Activated T-helper 1 cell treated with anti-CD3 and anti-CD28 coated beads, Interleukin-2, amount 50 U/mL, for 16 hours (primary cell): ENCODE data around the gene CUEDC1.

Source experiments
- DNase-seq, 2 donors: peaks; one replicate each; pipeline ENCODE4 v3.0.0-alpha.2; 2020; ENCODE audit warnings: low read depth in 1 of 2, low spot score in 1 of 2

Gene CUEDC1

DNA sequence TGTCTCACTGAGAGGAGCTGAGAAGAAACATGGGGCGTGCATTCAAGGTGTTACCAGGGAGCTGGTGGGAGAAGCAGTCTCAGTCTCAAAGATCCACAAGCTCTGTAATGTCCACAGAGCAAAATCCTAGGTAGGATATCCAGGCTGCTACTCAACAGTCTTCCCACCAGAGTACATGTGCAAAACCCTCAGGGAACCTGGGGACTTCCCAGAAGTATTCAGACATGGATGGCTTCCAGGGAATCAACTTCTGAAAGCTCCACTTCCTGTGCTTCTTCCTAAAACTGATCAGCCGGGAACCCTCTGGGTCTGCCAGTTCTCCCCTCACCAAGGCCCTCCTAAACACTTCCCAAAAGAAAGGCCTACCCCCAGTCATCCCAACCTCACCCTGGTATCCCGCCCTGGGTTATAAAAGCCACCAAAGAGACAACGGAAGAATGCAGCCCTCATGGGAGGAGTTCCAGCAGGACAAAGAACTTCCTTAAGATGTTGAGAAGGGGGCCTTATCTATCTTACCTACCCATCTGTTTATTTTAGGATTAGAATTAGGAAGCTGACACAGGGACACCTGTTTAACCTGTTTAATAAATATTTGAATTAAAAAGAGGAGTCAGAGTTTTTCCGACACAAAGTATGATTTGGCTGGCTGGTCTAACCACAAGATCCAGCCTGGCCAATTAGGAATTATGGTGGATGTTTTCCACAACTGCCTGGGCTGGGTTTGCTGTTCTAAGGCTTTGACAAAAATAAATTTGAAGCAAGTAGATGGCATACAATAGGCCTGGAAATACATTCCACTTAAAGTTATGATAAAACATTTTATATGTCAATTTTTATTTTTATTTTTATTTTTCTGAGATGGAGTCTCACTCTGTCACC, 37.0 kb downstream of the CUEDC1 start:
- DNase-seq, result no peak

DNA sequence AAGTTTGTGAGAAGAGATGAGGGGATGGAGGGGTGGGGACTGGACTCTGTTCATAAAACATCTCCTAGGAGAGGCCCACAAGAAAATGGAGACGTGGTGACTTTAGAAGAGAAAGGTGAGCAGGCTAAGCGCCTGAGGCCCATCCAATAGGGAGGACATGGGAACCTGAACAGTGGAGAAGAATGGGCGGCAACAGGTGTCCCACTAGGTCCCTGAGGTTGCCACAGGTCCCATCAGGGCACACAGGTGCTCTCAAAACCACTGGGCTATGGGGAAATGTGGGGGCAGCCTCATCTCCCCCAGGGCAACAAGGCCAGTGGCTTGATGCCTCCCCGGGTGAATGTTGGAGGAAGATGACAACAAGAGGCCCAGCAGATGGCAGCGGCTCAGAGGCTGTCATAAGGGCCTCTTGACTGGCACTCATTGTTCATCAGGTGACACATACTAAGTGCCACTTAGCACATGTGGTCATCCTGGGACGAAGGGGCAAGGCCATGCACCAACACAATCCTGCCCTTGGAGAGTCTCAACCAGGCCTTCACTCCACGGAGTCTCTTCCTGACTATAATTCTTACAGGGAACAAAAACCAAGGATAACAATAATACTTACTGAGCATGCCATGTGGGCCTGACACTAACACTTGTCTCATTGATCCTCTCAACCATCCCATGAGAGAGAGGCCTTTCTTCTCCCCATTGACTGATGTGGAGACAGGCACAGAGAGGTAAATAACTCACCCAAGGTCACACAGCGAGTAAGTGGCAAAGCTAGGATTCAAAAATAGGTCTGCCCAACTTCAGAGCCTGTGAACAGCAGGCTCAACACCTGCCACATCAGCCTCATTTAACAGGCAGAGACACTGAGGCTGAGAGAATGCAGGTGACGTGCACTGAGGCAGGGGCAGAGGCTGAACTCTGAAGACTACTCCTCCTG, 38.0 kb downstream of the CUEDC1 start:
- no peak for DNase-seq

DNA sequence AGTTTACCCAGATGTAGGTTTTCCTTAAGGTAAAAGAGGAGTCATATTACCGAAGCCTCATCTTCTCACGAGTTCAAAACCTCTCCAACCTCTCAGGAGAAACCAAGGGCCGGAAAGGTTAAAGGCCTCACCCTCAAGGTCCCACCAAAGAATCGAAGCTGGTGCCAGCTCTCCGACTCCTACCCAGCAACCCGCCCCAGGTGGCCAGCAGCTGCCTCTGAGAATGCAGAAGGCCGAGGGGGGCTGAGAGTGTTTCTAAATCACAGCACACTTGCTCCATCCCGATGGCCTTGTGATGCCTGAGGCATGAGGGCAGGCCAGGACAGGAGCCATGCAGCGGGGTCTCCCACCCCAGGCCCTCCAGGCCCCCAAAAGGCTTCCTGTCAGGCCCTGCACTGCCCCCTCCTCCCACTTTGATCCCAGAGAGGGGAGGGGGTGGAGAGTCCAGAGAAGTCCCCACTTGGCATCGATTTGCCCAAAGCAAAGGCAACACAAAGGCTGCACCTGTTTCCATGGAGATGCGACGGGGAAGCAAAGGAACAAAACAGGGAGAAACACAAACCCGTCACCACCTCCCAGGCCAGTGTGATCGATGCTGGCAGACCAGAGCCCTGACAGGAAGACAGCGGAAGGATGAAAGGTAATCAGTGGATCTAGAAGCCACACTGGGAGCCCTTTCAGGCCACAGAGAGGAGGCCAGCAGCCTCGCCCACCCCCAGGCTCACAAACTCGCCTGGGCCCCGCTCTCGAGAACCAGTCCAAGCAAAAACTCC, 39.0 kb downstream of the CUEDC1 start:
- DNase-seq, result no peak

DNA sequence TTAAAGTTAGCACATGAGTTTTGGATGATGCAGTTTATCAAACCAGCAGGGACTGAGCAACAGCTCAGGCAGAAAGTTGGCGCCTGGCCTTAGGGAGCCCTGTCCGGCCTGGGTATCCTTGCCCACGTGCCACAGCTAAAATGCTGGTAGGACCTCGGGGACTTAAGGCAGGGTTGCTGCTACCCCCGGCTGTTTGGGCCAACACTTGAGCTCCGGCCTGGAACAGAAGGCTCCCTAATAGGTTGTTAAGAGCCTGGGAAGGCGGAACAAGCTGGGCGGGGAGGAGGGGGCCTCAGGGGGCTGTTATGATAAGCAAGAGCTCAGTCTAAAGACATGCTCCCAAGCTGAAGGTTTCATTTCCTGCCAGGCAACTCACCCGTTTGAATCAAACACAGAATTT, 39.7 kb downstream of the CUEDC1 start:
- DNase-seq, result no peak

DNA sequence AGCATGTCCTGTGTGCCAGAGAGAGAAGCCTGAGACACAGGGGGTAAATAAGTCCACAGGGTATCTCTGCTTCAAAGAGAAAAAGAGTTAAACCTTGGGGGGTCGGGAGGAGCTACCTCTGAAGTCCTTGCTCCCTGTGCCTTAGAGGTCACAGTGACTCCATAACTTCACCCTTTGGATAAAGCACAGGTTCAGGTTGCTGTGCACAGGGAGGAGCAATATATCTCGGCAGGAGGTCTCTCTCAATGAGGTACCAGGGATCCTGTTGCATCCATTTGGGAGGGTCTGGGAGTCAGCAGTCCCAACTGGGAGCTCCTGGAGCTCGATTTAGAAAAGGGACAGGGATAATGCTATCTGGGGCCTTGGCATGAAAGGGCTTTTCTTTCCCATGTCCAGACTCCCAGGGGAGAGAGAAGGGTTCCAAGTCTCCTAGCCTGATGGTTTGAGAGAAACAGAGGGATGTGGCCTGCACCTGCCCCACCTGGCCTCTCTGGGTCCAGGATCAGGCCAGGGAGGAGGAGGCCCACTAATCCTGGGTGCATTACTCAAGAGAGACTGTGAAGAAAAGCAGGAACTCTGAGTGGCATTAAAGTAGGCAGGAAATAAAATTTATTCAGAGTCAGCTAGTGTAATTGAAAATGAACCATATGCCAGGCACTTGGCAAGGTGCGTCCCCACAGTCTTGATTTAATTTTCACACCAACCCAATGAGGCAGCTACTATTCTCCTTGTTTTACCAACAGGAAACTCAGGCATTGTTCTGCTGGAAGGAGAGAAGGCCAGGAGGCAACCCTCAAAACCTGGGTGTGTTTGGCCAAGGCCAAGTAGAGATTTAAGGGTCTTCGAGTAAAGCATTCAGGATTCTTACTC, 40.7 kb downstream of the CUEDC1 start:
- no peak for DNase-seq

DNA sequence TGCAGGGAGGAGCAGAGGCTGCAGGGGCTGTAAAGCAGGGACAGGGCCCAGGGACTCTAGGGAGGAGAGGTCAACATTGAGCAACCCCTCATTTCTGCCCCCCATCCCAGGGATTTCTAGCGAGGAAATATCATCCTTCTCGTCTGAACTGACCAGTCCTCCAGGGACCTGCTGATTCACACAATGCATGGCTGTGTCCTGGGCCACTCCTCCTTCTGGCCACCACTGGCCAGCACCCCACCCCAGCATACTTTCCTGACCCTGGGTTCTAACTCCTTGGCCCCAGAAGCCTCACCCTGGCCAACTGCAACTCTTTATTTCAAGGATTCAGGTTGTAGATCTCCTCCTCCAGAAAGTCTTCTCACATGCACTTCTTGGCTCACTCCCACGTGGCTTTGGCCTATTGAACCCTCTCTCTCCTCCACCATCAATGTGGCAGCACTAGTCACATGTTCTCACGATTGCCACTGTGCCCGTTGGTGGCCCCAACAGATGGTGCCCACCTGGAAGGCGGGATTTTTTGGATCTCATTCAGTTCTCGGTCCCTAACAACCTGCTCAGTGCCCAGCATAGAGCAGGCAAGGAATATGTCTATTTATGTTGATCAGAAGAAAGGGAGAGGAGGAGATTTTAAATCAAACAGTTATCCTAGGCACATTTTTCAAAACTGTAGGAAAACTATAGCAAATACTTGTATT, 41.5 kb downstream of the CUEDC1 start:
- DNase-seq, result no peak

DNA sequence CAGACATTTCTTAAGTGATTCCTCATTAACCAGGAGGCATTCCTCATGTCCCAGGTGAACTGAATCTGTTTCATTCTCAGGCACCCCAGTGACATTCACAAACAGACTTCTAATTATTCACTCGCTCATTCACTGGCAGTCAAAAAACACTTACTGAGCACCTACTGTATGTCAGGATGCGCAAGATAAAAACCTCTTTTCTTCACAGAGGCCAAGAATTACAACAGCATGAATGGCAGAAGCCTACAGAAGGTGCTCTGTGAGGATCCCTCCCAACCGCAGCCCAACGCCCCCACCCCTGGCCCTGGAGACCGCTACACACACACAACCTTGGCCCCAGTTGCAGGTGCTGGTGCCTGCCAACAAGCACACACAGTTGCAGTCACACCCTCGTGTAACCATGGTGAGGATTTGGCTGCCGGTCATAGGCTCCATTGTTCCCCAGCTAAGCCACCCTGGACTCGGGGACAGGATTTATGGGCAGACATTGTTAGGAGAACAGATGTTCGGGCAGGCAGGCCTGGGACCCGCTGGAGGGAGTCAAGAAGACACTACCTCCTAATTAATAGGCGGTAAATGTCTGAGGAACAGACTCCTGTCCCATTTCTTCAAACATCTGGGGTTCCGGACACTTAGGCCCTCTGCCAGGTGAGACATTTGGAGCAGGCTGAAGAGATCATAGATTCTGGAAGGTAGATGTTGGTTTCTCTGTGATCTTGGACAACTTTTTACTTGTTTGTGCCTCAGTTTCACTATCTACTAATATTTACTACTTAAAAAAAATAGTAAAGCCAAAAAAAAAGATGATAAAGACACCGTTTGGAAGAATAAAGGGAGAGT, 43.2 kb downstream of the CUEDC1 start:
- DNase-seq, result no peak

DNA sequence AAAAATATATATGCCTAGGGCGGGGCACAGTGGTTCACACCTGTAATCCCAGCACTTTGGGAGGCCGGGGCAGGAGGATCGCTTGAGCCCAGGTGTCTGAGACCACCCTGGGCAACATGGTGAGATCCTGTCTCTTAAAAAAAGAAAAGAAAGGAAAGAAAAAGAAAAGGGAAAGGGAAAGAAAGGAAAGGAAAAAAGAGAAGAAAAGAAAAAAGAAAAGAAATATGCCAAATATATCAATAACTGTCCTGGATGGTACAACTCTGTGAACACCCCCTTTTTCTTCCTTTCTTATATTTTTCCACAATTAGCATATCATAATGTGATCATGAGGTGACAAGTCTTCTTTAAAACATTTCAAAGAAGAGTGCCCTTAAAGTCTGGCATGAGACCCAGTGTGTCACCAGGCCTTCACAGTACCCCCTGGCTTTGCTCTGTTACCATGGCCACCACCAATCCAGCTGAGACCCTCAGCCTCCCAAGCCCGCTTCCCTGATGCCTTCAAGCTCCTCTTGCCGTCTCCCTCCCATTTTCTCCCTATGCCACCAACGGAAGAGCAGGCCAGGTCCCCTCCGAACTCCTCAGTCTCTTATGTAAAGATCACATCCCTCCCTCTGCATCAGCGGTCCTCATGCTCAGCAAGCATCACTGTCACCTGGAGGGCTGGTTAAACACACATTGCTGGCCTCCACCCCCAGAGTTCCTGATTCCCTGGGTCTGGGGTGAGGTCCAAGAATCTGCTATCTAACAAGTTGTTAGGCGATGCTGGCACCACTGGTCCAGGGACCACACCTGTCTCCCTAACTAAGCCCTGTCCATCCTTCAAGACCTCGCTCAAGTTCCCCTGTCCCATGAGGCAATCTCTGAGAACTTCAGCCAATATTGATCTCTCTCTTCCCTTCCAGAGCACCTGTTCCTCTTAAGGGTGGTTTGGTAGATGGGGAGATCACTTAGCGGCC, 44.5 kb downstream of the CUEDC1 start:
- DNase-seq, result no peak

DNA sequence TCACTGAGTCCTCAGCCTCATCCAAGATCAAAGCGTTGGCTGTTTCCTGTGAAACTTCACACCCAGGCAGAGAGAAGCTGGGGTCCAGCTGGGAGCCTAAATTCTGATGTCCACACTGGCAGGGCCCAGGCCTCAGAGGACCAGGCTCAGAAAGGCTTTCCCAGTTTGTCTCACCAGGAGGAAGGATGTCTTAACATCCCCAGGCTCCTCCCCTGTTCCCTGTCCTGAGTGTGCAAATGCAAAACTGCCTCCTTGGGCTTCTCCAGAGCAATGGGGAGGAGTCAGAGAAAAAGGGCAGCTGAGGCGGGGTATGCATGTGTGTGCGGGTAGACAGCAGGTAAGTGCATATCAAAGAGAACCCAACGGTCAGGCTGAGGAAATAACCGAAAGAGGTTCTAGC, 45.7 kb downstream of the CUEDC1 start:
- DNase-seq, result no peak

DNA sequence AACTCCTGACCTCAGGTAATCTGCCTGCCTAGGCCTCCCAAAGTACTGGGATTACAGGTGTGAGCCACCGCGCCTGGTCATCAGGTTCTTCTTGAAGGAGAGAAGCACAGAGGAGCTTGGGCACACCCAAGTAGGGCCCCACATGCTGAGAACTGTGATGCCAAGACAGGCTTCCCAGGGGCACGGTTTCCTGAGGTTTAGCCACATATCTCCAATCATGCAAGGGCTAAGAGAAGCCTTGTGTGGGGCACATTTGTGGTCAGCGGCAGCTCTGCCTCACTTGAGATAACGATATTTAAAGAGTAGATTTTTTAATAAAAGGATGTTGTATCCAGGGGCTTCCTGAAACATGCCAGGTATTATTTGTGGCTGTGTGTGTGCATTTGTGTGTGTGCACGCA, 46.9 kb downstream of the CUEDC1 start:
- no peak for DNase-seq

DNA sequence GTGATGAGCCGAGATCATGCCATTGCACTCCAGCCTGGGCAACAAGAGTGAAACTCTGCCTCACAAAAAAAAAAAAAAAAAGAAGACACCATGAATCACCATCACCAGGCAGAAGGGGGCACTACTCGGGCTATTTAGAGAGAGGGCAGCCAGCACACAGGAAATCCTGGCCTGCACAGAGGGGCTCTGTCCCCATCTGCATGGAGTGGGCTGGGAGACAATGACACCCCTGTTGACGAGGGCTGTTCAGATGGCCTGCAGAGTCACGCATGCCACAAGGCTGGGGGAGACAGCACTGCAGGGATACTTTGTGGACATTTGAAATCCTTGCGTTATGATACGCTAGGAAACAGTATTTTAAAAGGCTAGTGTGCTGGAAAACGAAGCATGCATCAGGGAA, 48.3 kb downstream of the CUEDC1 start:
- no peak for DNase-seq

DNA sequence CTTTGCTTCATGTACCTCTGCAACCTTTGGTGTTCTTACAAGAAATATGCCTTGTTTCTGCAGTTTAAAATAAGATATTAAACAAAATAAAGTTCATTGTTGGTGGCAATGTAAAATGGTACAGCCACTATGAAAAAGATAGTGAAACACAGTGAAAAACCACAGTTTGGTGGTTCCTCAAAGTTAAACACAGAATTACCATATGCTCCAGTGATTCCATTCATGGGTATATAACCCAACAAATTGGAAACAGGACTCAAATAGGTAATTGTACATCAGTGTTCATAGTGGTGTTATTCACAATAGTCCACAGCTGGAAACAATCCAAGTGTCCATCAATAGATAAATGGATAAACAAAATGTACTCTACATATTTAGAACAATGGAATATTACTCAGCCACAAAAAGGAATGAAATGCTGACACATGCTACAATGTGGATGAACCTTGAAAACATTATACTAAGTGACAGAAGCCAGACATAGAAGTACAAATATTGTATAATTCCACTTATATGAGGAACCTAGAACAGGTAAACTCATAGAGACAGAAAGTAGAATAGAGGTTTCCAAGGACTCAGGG, 49.2 kb downstream of the CUEDC1 start:
- no peak for DNase-seq

DNA sequence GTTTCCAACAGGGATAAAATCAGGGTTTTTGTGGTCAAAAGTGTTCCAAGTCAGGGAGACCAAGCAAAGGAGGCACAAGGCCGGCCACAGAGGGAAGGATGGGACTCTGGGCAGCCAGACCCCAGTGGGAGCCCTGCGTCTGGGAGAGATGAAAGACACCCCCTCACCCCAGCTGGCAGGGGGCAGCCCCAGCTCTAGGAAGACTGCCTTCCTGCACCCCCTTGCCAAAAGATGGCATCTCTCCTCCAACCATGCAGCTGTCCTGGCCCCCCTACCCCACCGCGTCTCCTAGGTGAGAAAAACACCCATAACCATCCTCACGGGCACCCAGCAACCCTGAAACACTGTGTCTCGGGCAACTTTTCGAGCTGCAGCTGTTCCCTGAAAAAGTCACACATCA, 51.3 kb downstream of the CUEDC1 start:
- DNase-seq, result no peak

DNA sequence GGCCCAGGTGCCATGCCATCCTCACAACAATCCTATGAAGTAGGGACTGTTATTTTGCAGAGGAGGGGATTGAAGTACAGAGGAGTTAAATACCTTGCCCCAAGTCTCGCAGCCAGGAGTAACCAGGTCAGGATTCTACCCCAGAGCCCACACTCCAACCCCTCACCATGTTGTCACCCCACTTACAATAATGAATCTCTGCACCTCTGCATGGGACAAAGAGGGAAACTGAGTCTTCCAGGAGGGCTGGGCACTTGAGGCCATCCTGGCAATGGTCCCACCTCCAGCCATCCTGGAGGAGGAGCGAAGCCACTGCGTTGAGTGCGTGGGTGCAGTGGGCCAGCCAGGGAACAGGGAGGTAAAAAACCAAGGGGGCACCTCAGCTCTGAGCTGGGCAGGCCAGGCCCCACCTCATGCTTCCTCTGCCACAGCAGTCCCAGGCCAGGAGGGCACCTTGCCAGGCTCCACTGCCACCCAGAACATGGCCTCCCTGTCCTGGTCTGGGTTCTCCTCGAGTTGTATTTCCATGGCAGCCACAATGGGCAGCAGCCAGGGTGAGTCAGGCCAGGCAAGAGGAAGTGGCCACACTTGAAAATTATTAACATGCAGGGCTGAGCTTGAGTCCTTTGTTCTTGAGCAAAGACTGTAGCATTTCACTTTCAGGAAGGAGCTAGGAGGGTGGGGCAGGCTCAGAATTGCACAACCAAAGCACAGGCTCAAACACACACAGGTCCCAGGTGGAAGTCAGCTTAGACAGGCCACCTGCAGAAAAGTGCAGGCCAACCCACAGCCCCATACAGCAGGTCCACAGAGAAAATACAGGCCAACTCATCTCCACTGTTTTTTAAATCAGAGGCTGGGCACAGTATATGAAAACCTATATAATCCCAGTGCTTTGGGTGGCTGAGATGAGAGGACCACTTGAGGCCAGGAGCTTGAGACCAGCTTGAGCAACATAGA, 52.1 kb downstream of the CUEDC1 start:
- no peak for DNase-seq

DNA sequence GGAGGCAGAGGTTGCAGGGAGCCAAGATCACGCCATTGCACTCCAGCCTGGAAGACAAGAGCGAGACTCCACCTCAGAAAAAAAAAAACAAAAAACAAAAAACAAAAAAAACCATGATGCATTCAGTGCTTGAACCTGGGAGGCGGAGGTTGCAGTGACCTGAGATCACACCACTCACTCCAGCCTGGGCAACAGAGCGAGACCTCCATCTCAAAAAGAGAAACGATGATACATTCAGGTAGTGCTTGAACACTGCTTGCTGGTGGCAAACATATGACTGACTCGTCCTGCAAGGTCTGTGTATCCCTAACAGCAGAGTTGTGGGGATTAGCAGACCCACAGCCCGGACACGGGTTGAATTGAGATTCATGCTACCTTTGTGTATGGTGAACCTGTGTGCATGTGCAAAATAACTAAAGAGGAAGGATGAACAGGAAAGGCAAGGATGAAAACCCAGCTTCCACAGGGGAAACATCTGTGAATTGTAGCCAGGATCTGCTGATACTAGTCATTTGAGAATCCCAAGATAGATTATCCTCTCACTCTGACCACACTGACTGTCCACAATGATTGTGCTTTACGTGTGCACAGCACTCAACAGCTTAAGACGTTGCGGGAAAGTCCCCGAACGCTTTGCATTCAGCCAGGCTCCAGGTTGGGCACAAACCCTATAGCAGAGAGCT, 53.0 kb downstream of the CUEDC1 start:
- DNase-seq, result no peak
